GM23248 (cell line): ENCODE results near the gene PPP1R1A.

Experiments used
- EZH2 ChIP-seq: fragments of 200-600 bp; sonication (generic); IDR thresholded peaks from 2 replicates; pipeline ENCODE4 v1.6.1; 2018; ENCODE audit warnings: antibody characterized with exemption, mild to moderate bottlenecking; ENCODE audit not compliant: insufficient read depth, poor library complexity, severe bottlenecking
- EZH2phosphoT487 ChIP-seq: fragments of 200-600 bp; sonication (generic); IDR thresholded peaks from 2 replicates; pipeline ENCODE4 v1.6.1; 2018; ENCODE audit warnings: antibody characterized with exemption, moderate library complexity, mild to moderate bottlenecking, low read depth; ENCODE audit not compliant: insufficient read depth

DNA sequence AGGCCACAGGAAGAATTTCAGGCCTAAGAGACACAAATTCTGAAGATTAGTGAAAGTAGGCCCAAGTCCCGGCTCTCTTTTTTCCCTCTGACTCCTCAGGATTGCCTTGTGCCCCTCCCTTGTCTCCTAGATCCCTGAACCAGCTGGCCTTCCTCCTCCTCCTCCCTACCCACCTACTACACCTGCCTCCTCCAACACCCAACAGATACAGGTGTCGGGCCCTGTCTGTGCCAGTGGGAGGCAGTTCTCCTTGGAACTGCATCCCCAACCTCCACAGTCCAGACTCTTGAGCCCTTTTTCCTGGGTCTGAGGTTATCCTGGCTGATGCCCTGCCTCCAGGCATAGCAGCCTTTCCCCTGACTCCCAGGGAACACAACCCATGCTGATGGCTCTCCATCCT, 1.8 kb downstream of the PPP1R1A start:
- no peak for TF ChIP-seq EZH2
- TF ChIP-seq EZH2phosphoT487 = no peak
